Sigmoid colon (tissue), 3 donors: ENCODE results near the gene ZCCHC7.

Experiments used
- POLR2A ChIP-seq, 2 donors: fragments of 450-650 bp; IDR thresholded peaks; one replicate each; pipeline ENCODE4 v1.6.1; 2016; ENCODE audit warnings: antibody characterized with exemption in 2 of 2, mild to moderate bottlenecking in 2 of 2, moderate library complexity in 2 of 2
- TF ChIP-seq, protein P1 (sequence below), 4 experiments: fragments of 450-650 bp in 3 of 4; fragments of 200-600 bp in 1 of 4; IDR thresholded peaks; one replicate each; pipeline ENCODE4 v1.5.1; 2016 to 2019; ENCODE audit warnings: antibody characterized with exemption in 4 of 4, mild to moderate bottlenecking in 3 of 4, moderate library complexity in 2 of 4

DNA sequence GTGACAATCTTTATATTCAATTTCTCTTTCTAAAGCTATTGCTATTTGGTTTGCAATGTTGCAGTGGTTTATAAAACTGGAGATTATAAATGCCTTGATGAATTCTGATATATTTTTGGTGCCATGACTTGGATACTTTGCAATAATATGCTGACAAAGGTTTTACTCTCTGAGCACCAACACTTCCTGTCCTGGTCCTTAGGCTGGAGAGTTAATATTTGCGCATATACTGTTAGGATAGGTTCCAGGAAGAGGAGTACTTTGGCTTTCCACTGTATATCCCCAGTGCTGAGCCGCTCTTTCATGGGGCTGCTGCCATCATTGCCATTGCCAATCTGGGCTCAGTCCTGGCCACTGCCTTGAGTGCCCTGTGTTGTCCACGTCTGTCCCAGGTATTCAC is 139.6 kb downstream of the ZCCHC7 start:
- no peak for TF ChIP-seq POLR2A (IDR thresholded peaks at IDR 0.05)
- TF ChIP-seq, protein P1, sequence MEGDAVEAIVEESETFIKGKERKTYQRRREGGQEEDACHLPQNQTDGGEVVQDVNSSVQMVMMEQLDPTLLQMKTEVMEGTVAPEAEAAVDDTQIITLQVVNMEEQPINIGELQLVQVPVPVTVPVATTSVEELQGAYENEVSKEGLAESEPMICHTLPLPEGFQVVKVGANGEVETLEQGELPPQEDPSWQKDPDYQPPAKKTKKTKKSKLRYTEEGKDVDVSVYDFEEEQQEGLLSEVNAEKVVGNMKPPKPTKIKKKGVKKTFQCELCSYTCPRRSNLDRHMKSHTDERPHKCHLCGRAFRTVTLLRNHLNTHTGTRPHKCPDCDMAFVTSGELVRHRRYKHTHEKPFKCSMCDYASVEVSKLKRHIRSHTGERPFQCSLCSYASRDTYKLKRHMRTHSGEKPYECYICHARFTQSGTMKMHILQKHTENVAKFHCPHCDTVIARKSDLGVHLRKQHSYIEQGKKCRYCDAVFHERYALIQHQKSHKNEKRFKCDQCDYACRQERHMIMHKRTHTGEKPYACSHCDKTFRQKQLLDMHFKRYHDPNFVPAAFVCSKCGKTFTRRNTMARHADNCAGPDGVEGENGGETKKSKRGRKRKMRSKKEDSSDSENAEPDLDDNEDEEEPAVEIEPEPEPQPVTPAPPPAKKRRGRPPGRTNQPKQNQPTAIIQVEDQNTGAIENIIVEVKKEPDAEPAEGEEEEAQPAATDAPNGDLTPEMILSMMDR (IDR thresholded peaks at IDR 0.05), result no peak
